Transverse colon (tissue), 4 donors: ENCODE data around the gene PACS2.

Experiments
- EP300 ChIP-seq: sonication (generic); formaldehyde crosslinking; IDR thresholded peaks from one replicate; pipeline ENCODE4 v1.6.1; 2017; ENCODE audit warnings: antibody characterized with exemption, low read depth
- POLR2A ChIP-seq: fragments of 450-650 bp; IDR thresholded peaks from one replicate; pipeline ENCODE4 v1.6.1; 2016; ENCODE audit warnings: antibody characterized with exemption, mild to moderate bottlenecking, moderate library complexity
- POLR2AphosphoS5 ChIP-seq, 3 donors: sonication (generic); formaldehyde crosslinking; IDR thresholded peaks; one replicate each; pipeline ENCODE4 v1.6.1; 2016; ENCODE audit warnings: antibody characterized with exemption in 3 of 3
- TF ChIP-seq, protein P1 (sequence below), 5 experiments: fragments of 200-600 bp in 3 of 5; fragments of 450-650 bp in 2 of 5; sonication (generic) in 3 of 5; IDR thresholded peaks; 1 replicate in 2 of 5; 2 replicates in 3 of 5; pipeline ENCODE4 v1.5.1; 2016 to 2017; ENCODE audit warnings: antibody characterized with exemption in 5 of 5, inconsistent platforms in 3 of 5, mild to moderate bottlenecking in 2 of 5, moderate library complexity in 1 of 5

DNA sequence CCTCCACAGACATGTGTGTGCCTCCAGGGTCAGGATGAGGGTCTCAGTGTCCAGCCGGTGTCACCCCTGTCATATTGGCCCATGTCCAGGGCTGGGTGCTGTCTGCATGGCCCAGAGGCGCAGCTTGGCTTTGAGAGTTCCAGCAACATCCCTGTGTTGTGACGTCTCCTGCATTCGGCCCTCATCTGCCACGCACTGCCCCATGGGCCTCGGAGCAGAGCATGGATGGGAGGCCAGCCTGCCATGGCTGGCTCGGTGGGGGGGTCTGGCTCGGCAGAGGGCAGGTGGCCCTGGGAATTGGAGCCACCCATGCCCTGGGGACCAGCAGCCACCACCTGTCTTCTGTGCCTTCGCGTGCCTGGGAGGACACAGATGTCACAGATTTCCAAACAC, 73.0 kb downstream of the PACS2 start:
- TF ChIP-seq, protein P1, sequence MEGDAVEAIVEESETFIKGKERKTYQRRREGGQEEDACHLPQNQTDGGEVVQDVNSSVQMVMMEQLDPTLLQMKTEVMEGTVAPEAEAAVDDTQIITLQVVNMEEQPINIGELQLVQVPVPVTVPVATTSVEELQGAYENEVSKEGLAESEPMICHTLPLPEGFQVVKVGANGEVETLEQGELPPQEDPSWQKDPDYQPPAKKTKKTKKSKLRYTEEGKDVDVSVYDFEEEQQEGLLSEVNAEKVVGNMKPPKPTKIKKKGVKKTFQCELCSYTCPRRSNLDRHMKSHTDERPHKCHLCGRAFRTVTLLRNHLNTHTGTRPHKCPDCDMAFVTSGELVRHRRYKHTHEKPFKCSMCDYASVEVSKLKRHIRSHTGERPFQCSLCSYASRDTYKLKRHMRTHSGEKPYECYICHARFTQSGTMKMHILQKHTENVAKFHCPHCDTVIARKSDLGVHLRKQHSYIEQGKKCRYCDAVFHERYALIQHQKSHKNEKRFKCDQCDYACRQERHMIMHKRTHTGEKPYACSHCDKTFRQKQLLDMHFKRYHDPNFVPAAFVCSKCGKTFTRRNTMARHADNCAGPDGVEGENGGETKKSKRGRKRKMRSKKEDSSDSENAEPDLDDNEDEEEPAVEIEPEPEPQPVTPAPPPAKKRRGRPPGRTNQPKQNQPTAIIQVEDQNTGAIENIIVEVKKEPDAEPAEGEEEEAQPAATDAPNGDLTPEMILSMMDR (IDR thresholded peaks at IDR 0.05) = no peak
- TF ChIP-seq POLR2AphosphoS5 (IDR thresholded peaks at IDR 0.05) = no peak
- TF ChIP-seq POLR2A = no peak
- no peak for TF ChIP-seq EP300
